GM21423 (cell line): ENCODE measurements around the gene CFAP97D2.
"Not testable (repeated sequence)": the region's sequence is repeated elsewhere in the genome, so short reads cannot be mapped to it uniquely, and the experiment has no call there.

Source experiments
- ATAC-seq: cut with Tn5 transposase; IDR thresholded peaks from one replicate; pipeline ENCODE4 v1.9.1; 2021; ENCODE audit warnings: mild to moderate bottlenecking, moderate library complexity; ENCODE audit not compliant: unreplicated experiment

CFAP97D2 gene

DNA sequence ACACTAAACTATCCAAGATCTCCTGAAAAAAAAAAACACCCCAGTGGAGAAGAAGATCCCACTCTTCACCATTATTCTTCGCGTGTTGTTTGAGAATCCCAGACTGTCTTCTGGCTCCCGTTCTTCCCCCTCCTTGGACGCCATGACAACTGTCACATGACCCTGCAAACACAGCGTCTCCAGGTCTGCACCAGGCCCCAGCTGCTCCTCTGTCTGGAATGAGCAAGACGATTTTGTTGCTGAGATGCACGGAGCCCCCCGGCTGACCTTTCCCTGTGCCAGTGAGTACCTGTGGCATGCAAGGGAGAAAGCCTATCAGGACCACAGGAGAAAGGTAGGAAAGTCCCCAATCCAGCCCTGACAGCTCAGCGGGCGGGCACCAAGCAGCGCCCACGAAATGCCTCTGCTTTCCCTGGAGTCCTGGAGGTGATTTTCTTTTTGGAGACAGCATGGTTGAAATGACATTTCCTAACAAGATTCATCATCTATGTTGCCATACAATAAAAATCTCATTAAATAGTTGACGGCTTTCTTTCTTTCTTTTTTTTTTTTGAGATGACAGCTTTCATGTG is at the start of gene CFAP97D2:
CFAP97D2 (plus strand) TSS at position 171 of the 572 bp plus-strand sequence; CDS start at position 245, 74 bp downstream.
- no peak for ATAC-seq

DNA sequence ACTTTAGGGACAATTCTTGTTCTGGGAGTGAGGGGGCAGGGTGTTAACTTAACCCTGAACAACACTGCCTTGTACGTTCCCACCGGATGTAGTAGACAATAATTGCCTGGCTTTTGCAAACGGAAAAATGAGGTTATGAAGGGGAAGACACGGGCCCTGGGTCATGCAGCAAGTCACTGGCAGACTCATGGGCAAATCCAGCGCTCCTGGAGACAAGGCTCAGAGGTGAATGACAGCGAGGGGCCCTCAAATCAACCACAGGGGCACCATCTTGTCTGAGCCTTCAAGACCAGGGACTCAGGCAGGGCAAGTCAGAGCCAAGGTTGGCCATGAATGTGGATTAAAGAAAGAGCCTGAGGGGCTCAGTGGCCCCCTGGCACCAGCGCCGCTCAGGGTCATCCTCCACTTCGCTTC is 49.4 kb upstream of the CFAP97D2 start:
- ATAC-seq, result peak; percentile 18

DNA sequence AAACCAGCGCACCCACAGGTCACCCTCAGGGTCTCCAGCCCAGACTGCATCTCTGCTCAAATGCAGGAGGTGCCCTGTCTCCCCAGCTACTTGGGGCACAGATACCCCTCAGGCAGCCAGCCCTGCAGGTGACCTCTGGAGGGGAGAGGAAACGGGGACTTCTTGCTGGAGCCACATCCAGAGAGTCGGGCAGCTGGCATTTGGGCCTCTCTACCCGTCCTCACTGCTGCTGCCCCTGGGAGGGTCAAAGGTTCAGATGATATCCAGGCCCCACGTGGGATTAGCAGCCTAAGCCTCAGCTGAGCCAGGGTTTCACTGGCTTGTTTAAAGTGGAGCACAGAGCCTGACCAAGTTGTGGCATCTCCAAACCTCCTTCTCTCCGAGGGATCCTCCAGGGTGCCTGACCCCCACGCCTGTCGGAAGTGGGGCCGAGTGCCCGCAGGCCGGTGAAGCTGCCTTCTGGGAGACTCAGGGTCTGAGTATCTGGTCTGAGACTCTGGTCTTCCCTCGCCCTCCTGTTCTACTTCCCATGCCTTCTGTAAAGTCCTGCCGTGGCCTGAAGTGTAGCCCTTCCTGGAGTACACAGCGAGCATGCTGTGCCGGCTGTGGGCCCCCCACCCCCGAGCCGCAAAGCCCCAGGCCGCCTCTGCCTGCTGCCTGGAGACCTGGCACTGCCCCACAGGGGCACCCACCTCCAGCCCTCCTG is 48.8 kb upstream of the CFAP97D2 start:
- ATAC-seq, result no peak

DNA sequence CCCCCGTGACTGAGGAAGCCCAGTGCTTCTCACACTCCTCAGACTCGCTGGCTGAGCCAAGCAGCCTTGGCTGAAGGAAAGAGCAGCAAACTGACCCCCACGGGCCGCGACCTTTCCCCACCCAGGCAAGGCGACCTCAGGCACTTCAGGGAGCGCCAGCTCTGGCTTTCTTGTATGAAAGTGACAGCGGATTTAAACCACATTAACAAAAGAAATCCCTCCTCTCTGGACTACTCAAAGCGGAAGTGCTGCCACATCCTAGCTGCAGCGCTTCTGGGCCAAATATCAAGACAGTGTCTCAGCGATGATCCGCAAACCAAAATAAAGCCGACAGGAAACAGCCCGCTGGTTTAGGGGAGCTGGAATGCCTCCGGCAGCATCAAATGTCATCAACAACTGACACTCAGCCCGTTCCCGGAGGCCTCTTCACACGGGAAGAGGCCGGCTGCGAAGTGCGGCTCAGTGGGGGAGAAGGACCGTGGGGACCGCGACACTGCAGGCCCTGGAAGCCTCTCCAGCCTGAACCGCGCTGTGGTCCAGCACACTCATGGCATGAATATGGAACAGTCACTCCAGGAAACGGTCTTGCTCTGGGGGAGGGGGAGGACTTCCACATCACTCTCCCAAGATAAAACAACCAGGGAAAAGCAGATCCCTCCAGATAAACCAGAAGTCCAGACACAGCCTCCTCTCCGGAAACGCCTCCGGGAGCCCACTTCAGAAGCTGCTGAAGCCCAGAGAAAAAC is 48.0 kb upstream of the CFAP97D2 start:
- no peak for ATAC-seq

DNA sequence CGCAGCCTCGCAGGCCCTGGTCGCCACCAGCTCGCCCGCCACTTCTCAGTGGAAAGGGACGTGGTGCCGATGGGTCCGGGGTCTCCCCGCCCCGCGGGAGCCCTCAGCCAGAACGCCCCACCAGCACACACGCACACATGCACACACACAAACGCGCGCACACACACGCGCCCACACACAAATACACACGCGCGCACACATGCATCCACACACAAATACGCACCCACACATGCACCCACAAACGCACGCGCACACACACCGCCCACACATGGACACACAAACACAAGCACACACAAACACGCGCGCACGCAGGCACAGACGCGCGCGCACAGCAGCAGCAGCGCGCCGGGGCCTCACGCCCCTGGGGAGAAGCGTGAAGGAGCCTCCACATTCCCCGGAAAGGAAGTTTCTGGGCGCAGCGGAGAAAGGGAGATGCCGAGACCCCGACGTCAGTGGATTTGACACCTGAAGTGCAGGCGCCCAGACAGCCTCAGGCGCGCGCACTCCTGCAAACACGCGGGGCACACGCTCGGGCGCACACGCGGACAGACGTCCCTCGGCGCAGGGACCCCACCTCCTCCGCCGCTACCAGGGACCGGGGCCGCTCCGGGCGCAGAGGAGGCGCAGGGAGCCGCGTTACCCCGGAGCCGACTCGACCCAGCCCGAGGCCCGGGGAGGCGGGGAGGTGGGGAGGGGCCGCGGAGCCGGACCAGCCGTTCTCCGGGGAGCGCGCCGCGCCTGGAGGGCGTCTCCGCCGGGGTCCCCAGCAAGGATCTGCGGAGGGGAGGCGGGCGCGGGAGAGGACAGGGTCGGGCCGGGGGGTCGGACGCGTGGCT is 47.3 kb upstream of the CFAP97D2 start:
- ATAC-seq, result peak; percentile 2

DNA sequence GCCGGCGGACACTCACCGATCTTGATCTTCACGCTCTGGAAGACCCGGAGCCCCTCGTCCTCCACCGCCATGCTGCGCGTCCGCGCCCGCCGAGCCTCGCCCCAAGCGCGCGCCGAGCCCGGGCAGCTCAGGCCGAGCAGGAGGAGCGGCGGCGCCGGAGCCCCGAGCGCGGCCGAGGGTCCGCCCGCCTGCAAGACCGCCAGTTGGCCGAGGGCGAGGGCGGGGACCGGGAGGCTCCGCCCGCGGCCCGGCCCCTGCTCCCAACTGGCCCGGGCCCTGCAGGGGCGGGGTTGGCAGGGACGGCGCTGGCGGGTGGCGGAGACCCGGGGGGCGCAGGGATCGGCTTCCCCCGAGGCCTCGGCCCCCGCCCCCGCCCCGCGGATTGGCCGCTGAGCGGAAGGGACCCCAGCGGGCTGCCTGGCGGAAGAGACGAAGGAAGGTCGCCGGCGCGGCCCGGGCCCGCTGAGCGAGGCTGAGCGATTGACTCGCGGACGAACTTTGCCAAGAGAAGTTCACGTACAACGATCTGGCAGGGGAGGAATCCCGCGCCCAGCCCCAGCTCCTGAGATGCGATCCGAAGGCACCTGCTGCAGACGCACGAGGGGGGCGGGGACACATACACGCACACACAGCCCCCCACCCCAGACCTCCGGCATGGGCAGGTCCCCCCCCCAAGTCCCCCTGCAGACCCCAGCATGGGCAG is 46.5 kb upstream of the CFAP97D2 start, which contains the start of gene RASA3:
RASA3 (minus strand) TSS at position 205 of the 703 bp plus-strand sequence; CDS start at position 71, 134 bp downstream.
- ATAC-seq, result peak; percentile 56

DNA sequence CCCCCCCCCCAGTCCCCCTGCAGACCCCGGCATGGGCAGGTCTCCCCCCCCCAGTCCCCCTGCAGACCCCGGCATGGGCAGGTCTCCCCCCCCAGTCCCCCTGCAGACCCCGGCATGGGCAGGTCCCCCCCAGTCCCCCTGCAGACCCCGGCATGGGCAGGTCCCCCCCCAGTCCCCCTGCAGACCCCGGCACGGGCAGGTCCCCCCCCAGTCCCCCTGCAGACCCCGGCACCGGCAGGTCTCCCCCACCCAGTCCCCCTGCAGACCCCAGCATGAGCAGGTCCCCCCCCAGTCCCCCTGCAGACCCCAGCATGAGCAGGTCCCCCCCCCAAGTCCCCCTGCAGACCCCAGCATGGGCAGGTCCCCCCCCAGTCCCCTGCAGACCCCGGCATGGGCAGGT is 45.9 kb upstream of the CFAP97D2 start:
- ATAC-seq, result not testable (repeated sequence)

DNA sequence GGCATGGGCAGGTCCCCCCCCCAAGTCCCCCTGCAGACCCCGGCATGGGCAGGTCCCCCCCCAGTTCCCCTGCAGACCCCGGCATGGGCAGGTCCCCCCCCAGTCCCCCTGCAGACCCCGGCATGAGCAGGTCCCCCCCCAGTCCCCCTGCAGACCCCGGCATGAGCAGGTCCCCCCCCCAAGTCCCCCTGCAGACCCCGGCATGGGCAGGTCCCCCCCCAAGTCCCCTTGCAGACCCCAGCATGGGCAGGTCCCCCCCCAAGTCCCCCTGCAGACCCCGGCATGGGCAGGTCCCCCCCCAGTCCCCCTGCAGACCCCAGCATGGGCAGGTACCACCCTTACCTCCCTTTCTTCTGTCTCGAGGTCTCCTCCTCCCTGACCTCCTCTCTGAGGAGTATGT is 45.5 kb upstream of the CFAP97D2 start:
- ATAC-seq, result not testable (repeated sequence)

DNA sequence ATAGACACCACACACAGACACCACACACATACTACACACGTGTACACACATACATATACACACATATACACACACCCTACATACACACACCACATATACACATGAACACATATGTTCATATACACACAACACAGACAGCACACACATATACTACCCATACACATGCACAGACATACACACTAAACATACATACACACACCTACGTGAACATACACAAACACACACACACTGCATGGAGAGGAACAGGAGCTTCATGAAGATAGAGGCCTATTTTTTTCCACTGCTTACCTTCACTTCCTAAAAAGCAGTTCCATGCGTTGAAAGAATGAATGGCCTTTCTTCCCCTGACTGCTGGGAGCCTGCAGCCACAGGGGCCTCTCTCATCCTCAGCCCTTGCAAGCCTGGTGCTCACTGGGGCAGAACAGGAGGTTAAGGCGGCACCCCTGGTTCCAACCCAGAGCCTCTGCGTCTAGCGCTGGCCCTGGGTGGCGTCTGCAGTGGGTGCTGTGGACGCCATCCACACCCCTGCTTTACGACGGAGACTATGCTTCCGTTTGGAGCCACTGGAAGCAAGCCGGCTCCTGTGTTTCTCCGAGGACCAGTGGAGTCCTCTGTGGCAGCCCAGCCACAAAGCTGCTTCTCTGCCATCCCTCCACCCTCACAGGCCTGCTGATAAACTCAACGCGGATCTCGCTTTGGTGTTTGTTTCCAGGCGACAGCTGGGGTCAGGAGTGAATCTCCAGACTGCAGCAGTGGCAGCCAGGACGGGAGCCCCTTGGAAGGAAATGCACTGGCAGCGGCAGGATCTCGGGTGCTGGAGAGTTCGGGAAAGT is 44.7 kb upstream of the CFAP97D2 start:
- no peak for ATAC-seq

DNA sequence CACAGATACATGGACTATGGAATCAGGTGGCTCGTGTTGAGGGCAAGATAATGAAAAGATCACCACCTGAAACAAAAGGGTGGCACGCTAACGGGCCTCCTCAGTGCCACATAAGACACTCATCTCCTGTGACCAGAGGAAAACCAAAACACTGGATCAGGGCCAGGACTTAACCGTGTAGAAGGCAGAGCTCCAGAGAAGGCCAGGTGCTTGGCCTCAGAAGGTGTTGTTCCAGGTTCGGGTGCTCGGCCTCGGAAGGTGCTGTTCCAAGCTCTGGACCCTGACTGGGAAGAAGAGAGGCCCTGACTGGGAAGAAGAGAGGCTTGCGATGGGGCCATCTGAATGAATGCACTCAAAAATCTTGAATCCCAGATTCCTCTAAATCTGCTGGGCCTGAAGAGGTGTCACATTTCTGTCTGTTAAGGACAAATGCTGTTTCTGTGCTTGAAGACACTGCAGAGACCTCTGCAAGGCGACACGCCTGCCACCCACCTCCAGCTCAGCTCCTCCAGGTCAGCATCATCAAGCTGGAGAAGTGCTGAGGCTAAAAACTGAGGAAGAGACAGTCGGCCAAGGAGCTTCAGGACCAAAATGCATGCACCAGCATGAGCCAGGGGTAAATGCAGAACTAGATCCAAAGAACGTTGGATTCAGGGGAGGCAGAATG is 44.0 kb upstream of the CFAP97D2 start:
- ATAC-seq, result no peak

DNA sequence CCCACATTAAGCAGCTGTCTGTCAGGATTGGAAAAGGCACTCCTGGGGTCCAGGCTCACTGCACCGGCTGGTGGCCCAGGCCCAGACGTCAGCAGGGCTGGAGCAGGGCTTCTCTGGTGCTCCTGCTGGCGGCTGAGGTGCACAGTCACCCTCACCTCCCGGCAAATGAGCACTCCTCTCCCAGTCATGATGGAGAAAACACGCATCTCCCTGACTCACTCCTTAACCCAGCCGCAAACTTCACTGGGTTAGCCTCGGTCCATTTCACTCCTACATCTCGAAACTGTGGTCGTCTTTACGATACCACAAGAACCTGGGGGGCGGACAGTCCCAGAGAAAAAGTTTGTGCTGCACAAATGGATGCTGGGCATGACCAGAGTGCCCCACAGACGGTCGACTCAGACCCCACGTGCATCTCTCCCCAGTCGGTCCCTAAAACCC is 43.3 kb upstream of the CFAP97D2 start:
- no peak for ATAC-seq

DNA sequence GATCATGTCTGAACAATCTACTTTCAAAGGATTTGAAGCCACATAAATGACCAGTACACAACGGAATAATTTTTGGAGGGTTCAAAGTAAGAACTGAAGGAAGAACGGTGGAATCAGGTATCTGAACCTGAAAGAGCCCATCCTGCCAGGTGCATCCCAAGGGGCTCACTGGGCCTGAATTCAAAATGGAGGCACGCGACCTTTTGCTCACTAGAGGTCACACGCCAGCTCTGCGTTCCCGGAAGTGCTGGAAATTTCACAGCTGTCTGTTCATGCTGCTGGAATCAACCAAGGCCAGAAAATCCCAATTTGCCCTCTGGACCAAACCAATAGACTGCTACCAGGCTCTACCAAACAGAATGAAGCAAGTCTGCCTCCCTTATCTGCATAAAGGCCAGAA is 42.5 kb upstream of the CFAP97D2 start:
- no peak for ATAC-seq

DNA sequence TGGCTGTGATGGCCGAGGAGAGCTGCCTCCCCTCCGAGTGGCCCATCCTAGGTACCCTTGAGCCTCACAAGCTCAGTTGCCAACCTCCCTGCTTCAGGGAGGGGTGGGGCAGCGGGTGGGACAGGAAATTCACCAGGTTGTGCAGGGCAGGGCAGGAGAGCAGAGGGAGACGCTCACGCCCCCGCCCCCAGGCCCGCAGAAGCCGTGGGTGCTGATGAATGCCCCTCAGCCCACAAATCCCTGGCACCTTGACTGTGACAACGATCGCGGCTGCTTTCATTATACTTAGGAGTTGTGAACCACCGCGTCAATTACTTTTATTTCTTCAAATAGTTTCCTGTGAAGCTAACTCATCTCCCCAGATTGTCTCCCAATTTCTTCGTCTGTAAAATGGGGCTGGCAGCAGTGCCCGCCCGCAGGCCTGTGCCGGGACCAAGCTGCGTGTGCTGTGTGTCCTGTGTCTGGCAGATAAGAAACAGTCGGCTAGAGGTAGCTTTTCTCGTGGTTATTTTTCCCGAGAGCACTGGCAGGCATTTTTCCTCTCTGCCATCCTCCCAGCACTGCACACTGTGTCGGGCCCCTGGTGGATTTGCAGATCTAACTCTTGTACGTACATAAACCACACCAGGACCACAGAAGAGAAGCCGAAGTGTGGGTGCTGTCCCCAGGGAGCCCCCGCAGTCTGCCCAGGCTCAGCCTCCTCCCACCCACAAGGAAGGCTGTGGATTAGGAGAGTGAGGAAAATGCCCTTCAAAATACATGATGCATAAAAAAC is 38.7 kb upstream of the CFAP97D2 start:
- ATAC-seq, result no peak

DNA sequence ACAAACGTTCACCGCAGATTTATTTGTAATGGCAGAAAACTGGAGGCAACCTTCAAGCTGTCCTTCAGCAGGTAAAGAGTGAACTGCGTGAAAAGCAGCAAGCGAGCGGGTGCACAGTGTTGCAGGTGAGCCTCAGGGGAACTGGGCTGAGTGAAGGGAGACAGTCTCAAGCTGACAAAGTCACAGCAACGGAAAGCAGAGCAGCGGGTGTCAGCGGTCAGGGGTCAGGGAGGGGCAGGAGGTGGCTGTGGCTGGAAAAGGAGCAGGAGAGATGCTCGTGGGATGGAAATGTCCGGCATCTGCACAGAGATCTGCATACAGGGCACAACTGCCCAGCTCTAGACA is 38.2 kb upstream of the CFAP97D2 start:
- peak; percentile 33 for ATAC-seq

DNA sequence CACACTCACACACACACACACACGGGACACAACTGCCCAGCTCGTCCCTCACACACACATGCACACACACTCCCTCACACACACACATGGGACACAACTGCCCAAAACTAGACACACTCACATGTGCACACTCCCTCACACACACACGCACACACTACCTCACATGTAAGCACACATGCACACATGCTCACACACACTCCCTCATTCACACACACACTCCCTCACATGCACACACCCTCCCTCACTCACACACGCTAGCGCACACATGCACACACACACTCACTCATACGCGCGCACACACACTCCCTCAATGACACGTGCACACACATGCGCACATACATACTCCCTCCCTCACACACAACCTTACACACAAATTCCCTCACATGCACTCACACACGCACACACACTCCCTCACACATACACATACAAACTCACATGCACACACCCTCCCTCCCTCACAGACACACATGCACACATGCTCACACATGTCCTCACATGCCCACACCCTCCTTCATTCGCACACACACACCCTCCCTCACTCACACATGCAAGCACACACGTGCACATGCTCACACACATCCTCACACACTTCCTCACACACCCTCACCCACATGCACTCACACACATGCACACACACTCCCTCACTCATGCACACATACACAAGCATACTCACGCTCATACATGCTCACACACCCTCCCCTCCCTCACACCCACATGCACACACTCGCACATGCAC is 37.6 kb upstream of the CFAP97D2 start:
- ATAC-seq, result no peak

DNA sequence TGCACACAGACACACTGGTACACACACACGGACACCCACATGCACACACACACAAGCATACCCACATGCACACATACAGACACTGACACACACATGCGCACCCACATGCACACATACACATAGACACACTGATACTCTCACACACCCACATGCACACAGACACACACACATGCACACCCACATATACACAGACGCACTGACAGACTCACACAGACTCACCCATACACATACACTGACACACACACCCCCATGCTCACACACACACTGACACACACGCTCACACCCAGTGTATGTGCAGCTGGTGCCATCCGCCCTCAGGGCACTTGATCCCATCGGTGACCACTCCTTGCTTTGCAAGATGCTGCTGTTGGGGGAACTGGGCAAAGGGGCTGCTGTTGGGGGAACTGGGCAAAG is 36.9 kb upstream of the CFAP97D2 start:
- no peak for ATAC-seq

DNA sequence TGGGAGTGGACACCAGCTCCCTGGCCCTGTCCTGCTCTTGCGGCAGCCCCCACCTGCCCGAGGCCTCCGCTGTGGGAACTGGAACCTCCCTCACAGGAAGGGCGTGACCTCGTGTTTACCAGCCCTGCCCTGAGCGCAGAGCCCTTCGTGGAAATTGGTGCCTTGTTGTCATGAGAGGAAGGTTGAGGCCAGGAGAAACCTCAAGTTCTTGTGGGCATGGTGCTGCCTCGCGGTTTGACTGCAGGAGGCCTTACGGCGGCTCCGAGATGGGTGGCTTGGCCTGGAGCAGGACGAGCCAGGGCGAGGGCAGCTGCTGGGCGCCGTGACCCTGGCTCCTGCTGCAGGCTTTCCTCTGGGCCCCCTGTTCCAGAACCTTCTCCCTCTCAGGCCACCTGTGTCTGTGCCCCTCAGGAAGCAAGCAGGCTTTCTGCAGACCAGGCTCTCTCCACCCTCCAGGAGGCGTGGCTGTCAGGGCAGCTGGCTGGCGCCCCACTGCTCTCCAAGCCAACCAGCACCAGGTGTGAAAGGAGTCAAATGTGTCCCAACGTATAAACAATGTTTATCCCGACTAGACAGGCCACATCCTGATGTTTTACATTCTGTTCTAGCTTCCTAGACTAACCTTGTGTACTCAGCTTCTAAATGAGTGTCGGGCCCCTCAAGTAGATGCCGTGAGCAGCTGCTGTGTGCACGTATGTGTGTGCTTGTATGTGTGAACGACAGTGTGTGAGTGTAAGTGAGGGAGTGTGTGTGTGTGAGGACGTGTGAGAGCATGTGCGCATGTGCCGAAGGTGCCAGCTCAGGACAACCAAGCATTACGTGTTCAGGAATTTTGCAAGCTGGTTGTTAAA is 36.2 kb upstream of the CFAP97D2 start:
- no peak for ATAC-seq
